HepG2 (cell line): Measurements from ENCODE around the gene KIR3DL3. TPM values are rescaled to one million over a fixed set of nuclear protein-coding genes. Genes with fewer than 3 reads are reported as not detected.
A peak's percentile ranks its signal among the peaks of the same experiment; 100 is the strongest.

Experiments
- ARNT2 ChIP-seq: sonication (generic); formaldehyde crosslinking; IDR thresholded peaks from 2 replicates; pipeline ENCODE4 v1.8.0; 2022; ENCODE audit warnings: mild to moderate bottlenecking, low read depth, missing genetic modification reagents, moderate library complexity
- ASH2L ChIP-seq: fragments of 300-600, 200-600 bp; sonication (generic); IDR thresholded peaks from 2 replicates; pipeline ENCODE4 v1.7.0; 2017; ENCODE audit warnings: low read depth, mild to moderate bottlenecking, moderate library complexity, mixed read lengths, low read length; ENCODE audit not compliant: insufficient read length
- HOXA7 ChIP-seq: sonication (generic); formaldehyde crosslinking; IDR thresholded peaks from 2 replicates; pipeline ENCODE4 v1.8.1; 2022; ENCODE audit warnings: mild to moderate bottlenecking, missing genetic modification reagents, moderate library complexity
- KMT2B ChIP-seq: IDR thresholded peaks from 2 replicates; pipeline ENCODE4 v1.6.1; 2016; ENCODE audit warnings: missing genetic modification reagents, missing compliant biosample characterization
- MEIS1 ChIP-seq: sonication (generic); formaldehyde crosslinking; IDR thresholded peaks from 2 replicates; pipeline ENCODE4 v1.9.0; 2021; ENCODE audit warnings: mild to moderate bottlenecking, missing genetic modification reagents, moderate library complexity, borderline replicate concordance
- NFE2L1 ChIP-seq: sonication (generic); formaldehyde crosslinking; IDR thresholded peaks from 2 replicates; pipeline ENCODE4 v1.4.0; 2020; ENCODE audit warnings: missing genetic modification reagents, mild to moderate bottlenecking, borderline replicate concordance
- NFIB ChIP-seq: sonication (generic); formaldehyde crosslinking; IDR thresholded peaks from 2 replicates; pipeline ENCODE4 v1.9.0; 2021; ENCODE audit warnings: missing genetic modification reagents, mild to moderate bottlenecking, borderline replicate concordance
- RFX1 ChIP-seq: fragments of 450-650 bp; IDR thresholded peaks from 2 replicates; pipeline ENCODE4 v1.6.1; 2017
- SMAD3 ChIP-seq: sonication (generic); formaldehyde crosslinking; IDR thresholded peaks from 2 replicates; pipeline ENCODE4 v1.4.0; 2020; ENCODE audit warnings: missing genetic modification reagents
- SNAPC2 ChIP-seq: sonication (generic); formaldehyde crosslinking; IDR thresholded peaks from 2 replicates; pipeline ENCODE4 v1.8.1; 2022; ENCODE audit warnings: mild to moderate bottlenecking, missing genetic modification reagents
- SPEN ChIP-seq: sonication (generic); formaldehyde crosslinking; IDR thresholded peaks from 2 replicates; pipeline ENCODE4 v1.5.1; 2020; ENCODE audit warnings: low read depth, mild to moderate bottlenecking, missing genetic modification reagents
- ZBTB20 ChIP-seq: sonication (generic); formaldehyde crosslinking; IDR thresholded peaks from 2 replicates; pipeline ENCODE4 v1.8.1; 2023; ENCODE audit warnings: missing genetic modification reagents, low read depth, mild to moderate bottlenecking, borderline replicate concordance
- ZFP91 ChIP-seq: sonication (generic); formaldehyde crosslinking; IDR thresholded peaks from 2 replicates; pipeline ENCODE4 v1.9.0; 2022; ENCODE audit warnings: missing genetic modification reagents, mild to moderate bottlenecking, borderline replicate concordance
- ZNF24 ChIP-seq: fragments of 450-650 bp; IDR thresholded peaks from 2 replicates; pipeline ENCODE4 v1.6.1; 2017; ENCODE audit warnings: antibody characterized with exemption, mild to moderate bottlenecking
- ZNF274 ChIP-seq: sonication (generic); formaldehyde crosslinking; IDR thresholded peaks from 2 replicates; pipeline ENCODE4 v1.5.1; 2020; ENCODE audit warnings: mild to moderate bottlenecking, missing genetic modification reagents
- ZNF275 ChIP-seq: sonication (generic); formaldehyde crosslinking; IDR thresholded peaks from 2 replicates; pipeline ENCODE4 v1.8.0; 2022; ENCODE audit warnings: missing genetic modification reagents, mild to moderate bottlenecking, inconsistent platforms, borderline replicate concordance
- ZNF432 ChIP-seq: sonication (generic); formaldehyde crosslinking; IDR thresholded peaks from 2 replicates; pipeline ENCODE4 v1.5.0; 2020; ENCODE audit warnings: missing genetic modification reagents, mild to moderate bottlenecking, borderline replicate concordance
- polyA plus RNA-seq, 8 experiments: library from polyadenylated mRNA; depleted of rRNA in 3 of 8; stranded (reverse) in 7 of 8; unstranded in 1 of 8; fragments of >200 nt; fragmentation: Illumina TruSeq in 4 of 8; extraction: Trizol in 4 of 8; gene quantifications; 2 replicates each; pipeline versions ENCODE4 v1.2.1 to v1.2.3, GENCODE V29; 2011 to 2016; ENCODE audit warnings: low read depth in 4 of 8, missing spikeins in 1 of 8, mixed read lengths in 1 of 8; ENCODE audit not compliant: insufficient read depth in 1 of 8
- total RNA-seq, 5 experiments: library from RNA; depleted of rRNA; stranded (reverse); fragments of >200 nt; fragmentation: Illumina TruSeq; extraction: Trizol; gene quantifications; 2 replicates each; pipeline ENCODE4 v1.2.3, GENCODE V29; 2016; ENCODE audit warnings: low read depth in 1 of 5
- TF ChIP-seq, protein P1 (sequence below): sonication (generic); formaldehyde crosslinking; IDR thresholded peaks from 2 replicates; pipeline ENCODE4 v1.5.1; 2020; ENCODE audit warnings: mild to moderate bottlenecking, missing genetic modification reagents, borderline replicate concordance
- TF ChIP-seq, protein P2 (sequence below): sonication (generic); formaldehyde crosslinking; IDR thresholded peaks from 2 replicates; pipeline ENCODE4 v1.4.0; 2020; ENCODE audit warnings: low read depth, mild to moderate bottlenecking, missing genetic modification reagents

The KIR3DL3 gene
- total and polyA plus RNA-seq, 2 of the 13 experiments (the other 11 are each of a cell fraction or from before 2014, with no cell fraction given), result not detected

- TF ChIP-seq, protein P1, sequence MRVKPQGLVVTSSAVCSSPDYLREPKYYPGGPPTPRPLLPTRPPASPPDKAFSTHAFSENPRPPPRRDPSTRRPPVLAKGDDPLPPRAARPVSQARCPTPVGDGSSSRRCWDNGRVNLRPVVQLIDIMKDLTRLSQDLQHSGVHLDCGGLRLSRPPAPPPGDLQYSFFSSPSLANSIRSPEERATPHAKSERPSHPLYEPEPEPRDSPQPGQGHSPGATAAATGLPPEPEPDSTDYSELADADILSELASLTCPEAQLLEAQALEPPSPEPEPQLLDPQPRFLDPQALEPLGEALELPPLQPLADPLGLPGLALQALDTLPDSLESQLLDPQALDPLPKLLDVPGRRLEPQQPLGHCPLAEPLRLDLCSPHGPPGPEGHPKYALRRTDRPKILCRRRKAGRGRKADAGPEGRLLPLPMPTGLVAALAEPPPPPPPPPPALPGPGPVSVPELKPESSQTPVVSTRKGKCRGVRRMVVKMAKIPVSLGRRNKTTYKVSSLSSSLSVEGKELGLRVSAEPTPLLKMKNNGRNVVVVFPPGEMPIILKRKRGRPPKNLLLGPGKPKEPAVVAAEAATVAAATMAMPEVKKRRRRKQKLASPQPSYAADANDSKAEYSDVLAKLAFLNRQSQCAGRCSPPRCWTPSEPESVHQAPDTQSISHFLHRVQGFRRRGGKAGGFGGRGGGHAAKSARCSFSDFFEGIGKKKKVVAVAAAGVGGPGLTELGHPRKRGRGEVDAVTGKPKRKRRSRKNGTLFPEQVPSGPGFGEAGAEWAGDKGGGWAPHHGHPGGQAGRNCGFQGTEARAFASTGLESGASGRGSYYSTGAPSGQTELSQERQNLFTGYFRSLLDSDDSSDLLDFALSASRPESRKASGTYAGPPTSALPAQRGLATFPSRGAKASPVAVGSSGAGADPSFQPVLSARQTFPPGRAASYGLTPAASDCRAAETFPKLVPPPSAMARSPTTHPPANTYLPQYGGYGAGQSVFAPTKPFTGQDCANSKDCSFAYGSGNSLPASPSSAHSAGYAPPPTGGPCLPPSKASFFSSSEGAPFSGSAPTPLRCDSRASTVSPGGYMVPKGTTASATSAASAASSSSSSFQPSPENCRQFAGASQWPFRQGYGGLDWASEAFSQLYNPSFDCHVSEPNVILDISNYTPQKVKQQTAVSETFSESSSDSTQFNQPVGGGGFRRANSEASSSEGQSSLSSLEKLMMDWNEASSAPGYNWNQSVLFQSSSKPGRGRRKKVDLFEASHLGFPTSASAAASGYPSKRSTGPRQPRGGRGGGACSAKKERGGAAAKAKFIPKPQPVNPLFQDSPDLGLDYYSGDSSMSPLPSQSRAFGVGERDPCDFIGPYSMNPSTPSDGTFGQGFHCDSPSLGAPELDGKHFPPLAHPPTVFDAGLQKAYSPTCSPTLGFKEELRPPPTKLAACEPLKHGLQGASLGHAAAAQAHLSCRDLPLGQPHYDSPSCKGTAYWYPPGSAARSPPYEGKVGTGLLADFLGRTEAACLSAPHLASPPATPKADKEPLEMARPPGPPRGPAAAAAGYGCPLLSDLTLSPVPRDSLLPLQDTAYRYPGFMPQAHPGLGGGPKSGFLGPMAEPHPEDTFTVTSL (CRISPR knock-in tag), result no peak
- 0 out of 2 replicates have a peak, but pooled peaks have one; percentile 50 for TF ChIP-seq KMT2B (CRISPR knock-in tag)
- TF ChIP-seq ARNT2 (CRISPR knock-in tag), result 0 out of 2 replicates have a peak, but pooled peaks have one; percentile 44
- TF ChIP-seq NFIB, result no peak
- TF ChIP-seq SNAPC2 (CRISPR knock-in tag), result no peak
- TF ChIP-seq, protein P2, sequence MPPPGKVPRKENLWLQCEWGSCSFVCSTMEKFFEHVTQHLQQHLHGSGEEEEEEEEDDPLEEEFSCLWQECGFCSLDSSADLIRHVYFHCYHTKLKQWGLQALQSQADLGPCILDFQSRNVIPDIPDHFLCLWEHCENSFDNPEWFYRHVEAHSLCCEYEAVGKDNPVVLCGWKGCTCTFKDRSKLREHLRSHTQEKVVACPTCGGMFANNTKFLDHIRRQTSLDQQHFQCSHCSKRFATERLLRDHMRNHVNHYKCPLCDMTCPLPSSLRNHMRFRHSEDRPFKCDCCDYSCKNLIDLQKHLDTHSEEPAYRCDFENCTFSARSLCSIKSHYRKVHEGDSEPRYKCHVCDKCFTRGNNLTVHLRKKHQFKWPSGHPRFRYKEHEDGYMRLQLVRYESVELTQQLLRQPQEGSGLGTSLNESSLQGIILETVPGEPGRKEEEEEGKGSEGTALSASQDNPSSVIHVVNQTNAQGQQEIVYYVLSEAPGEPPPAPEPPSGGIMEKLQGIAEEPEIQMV (CRISPR knock-in tag), result no peak
- TF ChIP-seq RFX1, result no peak
- no peak for TF ChIP-seq ZNF432
- TF ChIP-seq HOXA7 (CRISPR knock-in tag), result no peak
- TF ChIP-seq MEIS1 (CRISPR knock-in tag), result no peak
- no peak for TF ChIP-seq ZNF24
- TF ChIP-seq ZNF275, result no peak
- no peak for TF ChIP-seq NFE2L1 (CRISPR knock-in tag)
- no peak for TF ChIP-seq SPEN (CRISPR knock-in tag)
- TF ChIP-seq ZBTB20, result peak; percentile 74; the same call in 1 of the 2 replicates
- no peak for TF ChIP-seq ZFP91
- peak; percentile 77; the same call in 1 of the 2 replicates for TF ChIP-seq SMAD3
- no peak for TF ChIP-seq ASH2L
- TF ChIP-seq ZNF274 (CRISPR knock-in tag), result no peak
Observed at GRCh38 chr19:54684527-54684926, 39.7 kb upstream of the KIR3DL3 start (continued).
